H1 (cell line): ENCODE data around the gene ZMYM2. TPM values are rescaled to one million over a fixed set of nuclear protein-coding genes. Genes with fewer than 3 reads are reported as not detected.

ENCODE experiments used
- CTCF ChIA-PET: fragments of 300-600 bp; sonication (Branson Sonifier 250); formaldehyde crosslinking; loops from one replicate; lab custom pipeline; 2021; ENCODE audit not compliant: partially characterized antibody; lab: Charles Lee
- POLR2A ChIA-PET: fragments of 300-600 bp; sonication (Branson Sonifier 250); formaldehyde crosslinking; loops from one replicate; lab custom pipeline; 2021; ENCODE audit warnings: inconsistent platforms; ENCODE audit not compliant: partially characterized antibody; lab: Charles Lee
- DNase-seq, 2 experiments: peaks; one replicate each; pipeline versions ENCODE4 v3.0.0 to v3.0.0-alpha.2; 2010 to 2022; ENCODE audit warnings: low spot score in 2 of 2, low read depth in 1 of 2, mixed read lengths in 1 of 2
- FAIRE-seq: peaks from 2 replicates; lab custom pipeline; 2011; peaks lifted over from hg19 to GRCh38; lab: Jason Lieb, UNC
- H2AFZ ChIP-seq: 2 replicates; pipeline ENCODE4 v1.8.1; 2012; ENCODE audit warnings: low read length, inconsistent platforms
- H2AK5ac ChIP-seq: 2 replicates; pipeline ENCODE4 v1.6.1; 2013; ENCODE audit warnings: low read depth, low read length
- H2BK120ac ChIP-seq: replicated peaks from 2 replicates; pipeline ENCODE3; 2013; ENCODE audit warnings: low read depth, low read length, inconsistent platforms
- H2BK12ac ChIP-seq: 2 replicates; pipeline ENCODE4 v1.6.1; 2013; ENCODE audit warnings: low read depth, low read length
- H2BK15ac ChIP-seq: 2 replicates; pipeline ENCODE4 v1.6.1; 2013; ENCODE audit warnings: low read length
- H2BK20ac ChIP-seq: 2 replicates; pipeline ENCODE4 v1.6.1; 2013; ENCODE audit warnings: low read length
- H2BK5ac ChIP-seq: 2 replicates; pipeline ENCODE4 v1.6.1; 2013; ENCODE audit warnings: low read depth, low read length
- H3K14ac ChIP-seq: 2 replicates; pipeline ENCODE4 v1.6.1; 2013; ENCODE audit warnings: inconsistent platforms; ENCODE audit not compliant: insufficient read length
- H3K18ac ChIP-seq: 2 replicates; pipeline ENCODE4 v1.6.1; 2013; ENCODE audit warnings: low read length; ENCODE audit errors: extremely low read depth
- H3K23ac ChIP-seq: 2 replicates; pipeline ENCODE4 v1.6.1; 2013; ENCODE audit warnings: inconsistent platforms; ENCODE audit not compliant: insufficient read length
- H3K23me2 ChIP-seq: 2 replicates; pipeline ENCODE4 v1.6.1; 2013; ENCODE audit warnings: low read depth, low read length
- H3K27ac ChIP-seq: 2 replicates; pipeline ENCODE4 v1.6.1; 2011; ENCODE audit warnings: low read depth, low read length, inconsistent platforms
- H3K27me3 ChIP-seq, 4 experiments: replicated peaks in 1 of 4; 1 replicate in 1 of 4; 2 replicates in 3 of 4; pipeline versions ENCODE4 v1.6.1 to v1.8.1; 2011 to 2013; ENCODE audit warnings: low read length in 3 of 4, mild to moderate bottlenecking in 3 of 4, inconsistent platforms in 2 of 4, mixed read lengths in 2 of 4, moderate library complexity in 1 of 4; ENCODE audit not compliant: control insufficient read depth in 3 of 4, insufficient read depth in 3 of 4; ENCODE audit errors: extremely low read depth in 1 of 4
- H3K36me3 ChIP-seq, 4 experiments: 2 replicates each; pipeline versions ENCODE4 v1.6.1 to v1.8.1; 2011 to 2013; ENCODE audit warnings: mild to moderate bottlenecking in 4 of 4, low read length in 3 of 4, moderate library complexity in 2 of 4, control low read depth in 1 of 4, inconsistent platforms in 1 of 4; ENCODE audit not compliant: insufficient read depth in 4 of 4, control insufficient read depth in 2 of 4
- H3K4ac ChIP-seq: replicated peaks from 2 replicates; pipeline ENCODE3; 2013; ENCODE audit warnings: low read length, low read depth, mixed read lengths, inconsistent platforms; ENCODE audit not compliant: insufficient read length
- H3K4me1 ChIP-seq, 4 experiments: replicated peaks in 1 of 4; 1 replicate in 1 of 4; 2 replicates in 3 of 4; pipeline versions ENCODE4 v1.6.1 to v1.8.1; 2011 to 2013; ENCODE audit warnings: low read length in 3 of 4, inconsistent platforms in 2 of 4, mixed read lengths in 1 of 4; ENCODE audit not compliant: insufficient read depth in 4 of 4, control insufficient read depth in 3 of 4
- H3K4me2 ChIP-seq, 2 experiments: 2 replicates each; pipeline versions ENCODE4 v1.6.1 to v1.8.1; 2011 to 2013; ENCODE audit warnings: low read depth in 2 of 2, low read length in 2 of 2, control low read depth in 1 of 2, inconsistent platforms in 1 of 2, mild to moderate bottlenecking in 1 of 2; ENCODE audit not compliant: insufficient read depth in 1 of 2
- H3K4me3 ChIP-seq, 4 experiments: fragments of 200-600, 300-600 bp in 1 of 4; sonication (generic), shearing (Covaris generic), sonication (Bioruptor Twin) in 1 of 4; 2 replicates each; pipeline versions ENCODE4 v1.5.1 to v1.8.1; 2011 to 2016; ENCODE audit warnings: low read length in 4 of 4, low read depth in 3 of 4, control low read depth in 2 of 4, inconsistent platforms in 2 of 4, mild to moderate bottlenecking in 2 of 4, mixed read lengths in 1 of 4, moderate library complexity in 1 of 4; ENCODE audit not compliant: insufficient read depth in 2 of 4; ENCODE audit errors: extremely low read depth in 1 of 4
- H3K56ac ChIP-seq: replicated peaks from 2 replicates; pipeline ENCODE3; 2013; ENCODE audit warnings: low read depth, mild to moderate bottlenecking, mixed read lengths, low read length, inconsistent platforms; ENCODE audit not compliant: insufficient read length
- H3K79me1 ChIP-seq: 2 replicates; pipeline ENCODE4 v1.6.1; 2013; ENCODE audit warnings: low read depth, low read length, control low read depth
- H3K79me2 ChIP-seq, 2 experiments: 2 replicates each; pipeline versions ENCODE4 v1.6.1 to v1.8.1; 2012 to 2013; ENCODE audit warnings: low read length in 2 of 2, mild to moderate bottlenecking in 2 of 2, inconsistent platforms in 1 of 2; ENCODE audit not compliant: insufficient read depth in 2 of 2, control insufficient read depth in 1 of 2
- H3K9ac ChIP-seq, 4 experiments: replicated peaks in 1 of 4; 1 replicate in 1 of 4; 2 replicates in 3 of 4; pipeline versions ENCODE4 v1.6.1 to v1.8.1; 2011 to 2013; ENCODE audit warnings: low read depth in 3 of 4, low read length in 3 of 4, control low read depth in 2 of 4, mild to moderate bottlenecking in 2 of 4, moderate library complexity in 2 of 4, inconsistent platforms in 1 of 4; ENCODE audit errors: extremely low read depth in 1 of 4
- H3K9me3 ChIP-seq, 2 experiments: 2 replicates each; pipeline versions ENCODE4 v1.6.1 to v1.8.1; 2012 to 2013; ENCODE audit warnings: mild to moderate bottlenecking in 2 of 2, moderate library complexity in 2 of 2, control low read depth in 1 of 2, inconsistent platforms in 1 of 2, low read depth in 1 of 2, low read length in 1 of 2, mixed read lengths in 1 of 2; ENCODE audit not compliant: insufficient read depth in 2 of 2
- H4K20me1 ChIP-seq, 2 experiments: replicated peaks in 1 of 2; 2 replicates each; pipeline versions ENCODE3 to v1.8.1; 2011 to 2013; ENCODE audit warnings: inconsistent platforms in 2 of 2, low read length in 2 of 2, mild to moderate bottlenecking in 1 of 2; ENCODE audit not compliant: insufficient read depth in 2 of 2, control insufficient read depth in 1 of 2
- H4K5ac ChIP-seq: 2 replicates; pipeline ENCODE4 v1.6.1; 2013; ENCODE audit warnings: low read length, low read depth, mixed read lengths, inconsistent platforms; ENCODE audit not compliant: insufficient read length
- H4K8ac ChIP-seq: 2 replicates; pipeline ENCODE4 v1.8.0; 2013; ENCODE audit warnings: mild to moderate bottlenecking, moderate library complexity, low read length, inconsistent platforms; ENCODE audit not compliant: insufficient read depth; ENCODE audit errors: extremely low read depth
- H4K91ac ChIP-seq: replicated peaks from 2 replicates; pipeline ENCODE3; 2013; ENCODE audit warnings: low read length, mixed read lengths, inconsistent platforms; ENCODE audit not compliant: insufficient read length
- HDAC2 ChIP-seq, 2 experiments: fragments of 300-600 bp in 1 of 2; sonication (generic) in 1 of 2; IDR thresholded peaks; 2 replicates each; pipeline ENCODE4 v1.6.1; 2011 to 2012; ENCODE audit warnings: low read depth in 2 of 2, low read length in 2 of 2, mild to moderate bottlenecking in 2 of 2, moderate library complexity in 2 of 2, borderline replicate concordance in 1 of 2, inconsistent platforms in 1 of 2
- SP1 ChIP-seq: IDR thresholded peaks from 2 replicates; pipeline ENCODE4 v1.6.1; 2011; ENCODE audit warnings: low read depth, low read length
- TAF7 ChIP-seq: optimal IDR thresholded peaks from 2 replicates; pipeline ENCODE3; 2011; ENCODE audit warnings: low read depth, mild to moderate bottlenecking, inconsistent platforms, low read length, moderate library complexity, borderline replicate concordance
- TBP ChIP-seq: IDR thresholded peaks from 2 replicates; pipeline ENCODE4 v1.6.1; 2011; ENCODE audit warnings: low read depth, low read length, improper control_type of control experiment
- WGBS, 2 experiments: shearing (Covaris generic) in 1 of 2; methylation state at CpG; one replicate each; pipeline versions ENCODE4 v1.1.6 to v1.1.7; 2013 to 2015; ENCODE audit warnings: low lambda C conversion rate in 2 of 2, mixed read lengths in 2 of 2, inconsistent platforms in 1 of 2, low coverage in 1 of 2, missing lambda C conversion rate in 1 of 2; ENCODE audit not compliant: insufficient replicate concordance in 2 of 2, insufficient coverage in 1 of 2, insufficient read length in 1 of 2; ENCODE audit errors: extremely low coverage in 1 of 2, missing lambda C conversion rate in 1 of 2; 5-methylcytosine and 5-hydroxymethylcytosine counted together
- polyA plus RNA-seq, 7 experiments: library from polyadenylated mRNA; depleted of rRNA in 3 of 7; stranded (reverse) in 5 of 7; unstranded in 2 of 7; fragments of >200 nt in 5 of 7; fragments of 200-250 nt in 2 of 7; gene quantifications; 1 replicate in 5 of 7; 2 replicates in 1 of 7; 4 replicates in 1 of 7; pipeline versions ENCODE4 v1.2.1 to v1.2.3, GENCODE V29; 2011 to 2013; ENCODE audit warnings: missing spikeins in 2 of 7, mixed read lengths in 2 of 7
- total RNA-seq: library from RNA; stranded (reverse); fragmentation: NEBNext Ultra II Directional; extraction: Animal tissue kit (Norgen Biotek cat#: 25700); gene quantifications from 2 replicates; pipeline ENCODE4 v1.2.1, GENCODE V29; 2021
- TF ChIP-seq, protein P1 (sequence below): IDR thresholded peaks from 2 replicates; pipeline ENCODE4 v1.6.1; 2011; ENCODE audit warnings: low read length, improper control_type of control experiment

The ZMYM2 gene
- total and polyA plus RNA-seq, 2 of the 8 experiments (the other 6 are each of a cell fraction or from before 2014, with no cell fraction given) = 41.2 to 159 TPM

DNA sequence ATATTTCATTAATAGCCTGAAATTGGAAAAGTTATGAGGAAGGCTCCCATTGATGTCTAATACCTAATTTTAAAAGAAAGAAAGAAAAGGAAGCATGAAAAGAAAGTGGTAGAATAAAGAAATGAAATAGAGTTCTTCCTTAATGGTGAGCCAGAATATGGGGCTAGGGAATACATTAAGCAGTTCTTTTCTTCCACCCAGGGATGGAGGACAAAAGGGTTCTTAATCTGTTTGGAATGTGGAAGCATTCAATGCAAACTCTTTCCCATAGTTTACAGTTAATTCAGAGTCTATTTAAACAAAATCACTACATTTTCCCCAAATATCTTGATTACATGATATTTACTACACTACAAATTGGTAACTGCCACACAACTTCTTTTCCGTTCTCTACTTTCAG lies 18.4 kb upstream of the ZMYM2 start:
- FAIRE-seq = no peak
- Histone ChIP-seq H3K18ac (no peak overlapping the region), H2BK12ac (no peak overlapping the region), H3K9ac (no peak overlapping the region), H3K27me3 (no peaks in the 10 kb centered on the region), H2BK5ac (no peak overlapping the region), H3K9me3 (no peaks in the 10 kb centered on the region), H2BK120ac (no peak overlapping the region), H3K4me2 (no peak overlapping the region), H3K79me1 (no peaks in the 10 kb centered on the region), H3K56ac (no peak overlapping the region), H3K36me3 (no peaks in the 10 kb centered on the region), H3K27ac (no peak overlapping the region), H2AFZ (no peak overlapping the region), H3K14ac (no peak overlapping the region), H3K4me3 (no peak overlapping the region), H3K4me1 (no peaks in the 10 kb centered on the region), H4K20me1 (no peaks in the 10 kb centered on the region), H4K5ac (no peak overlapping the region), H4K8ac (no peak overlapping the region), H3K23ac (no peak overlapping the region), H3K79me2 (no peaks in the 10 kb centered on the region), H4K91ac (no peak overlapping the region), H2BK15ac (no peak overlapping the region), H3K23me2 (no peaks in the 10 kb centered on the region), H3K4ac (no peak overlapping the region), H2AK5ac (no peak overlapping the region), H2BK20ac (no peak overlapping the region)
- no peak for TF ChIP-seq TAF7
- TF ChIP-seq, protein P1, sequence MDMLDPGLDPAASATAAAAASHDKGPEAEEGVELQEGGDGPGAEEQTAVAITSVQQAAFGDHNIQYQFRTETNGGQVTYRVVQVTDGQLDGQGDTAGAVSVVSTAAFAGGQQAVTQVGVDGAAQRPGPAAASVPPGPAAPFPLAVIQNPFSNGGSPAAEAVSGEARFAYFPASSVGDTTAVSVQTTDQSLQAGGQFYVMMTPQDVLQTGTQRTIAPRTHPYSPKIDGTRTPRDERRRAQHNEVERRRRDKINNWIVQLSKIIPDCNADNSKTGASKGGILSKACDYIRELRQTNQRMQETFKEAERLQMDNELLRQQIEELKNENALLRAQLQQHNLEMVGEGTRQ = no peak
- TF ChIP-seq TBP = no peak
- no peak for TF ChIP-seq SP1
- TF ChIP-seq HDAC2 (IDR thresholded peaks at IDR 0.05; ENCODE audit: borderline replicate concordance in 1 of 2, low read depth in 2 of 2, low read length in 2 of 2) = no peak
- CTCF ChIA-PET = interaction anchor here (1.2 kb wide), 1 partner anchor 13 kb away, joined by 4 read pairs; no protein-coding TSS in a partner anchor
- WGBS, 2 experiments = 83% methylated on average over 1 of the region's 1 CpG; no CpG with 5 or more reads in 1 of the 2 experiments
- POLR2A ChIA-PET = no interaction called here
- no peak for DNase-seq
